ENCODE data around the gene MLXIP.

GRCh38 chr12:122152754-122153153 is 74.2 kb downstream of the MLXIP start:
- TF ChIP-seq CTCF (conservative IDR thresholded peaks at IDR 0.05; ENCODE audit: low read length) (no peak), EZH2phosphoT487 (IDR thresholded peaks at IDR 0.05; ENCODE audit: borderline replicate concordance, low read depth, low read length) (no peak)

Measured in OCI-LY7 (cell line).